Liver (tissue), 9 donors: Measurements from ENCODE around the gene RCOR3. TPM values are rescaled to one million over a fixed set of nuclear protein-coding genes. Genes with fewer than 3 reads are reported as not detected.

Experiments
- DNase-seq: peaks from one replicate; pipeline ENCODE4 v3.0.0-alpha.2; 2017; ENCODE audit warnings: low spot score
- H3K27ac ChIP-seq, 2 donors: one replicate each; pipeline ENCODE4 v1.7.0; 2013; ENCODE audit warnings: inconsistent platforms in 2 of 2, low read length in 2 of 2, control low read depth in 1 of 2, low read depth in 1 of 2, mild to moderate bottlenecking in 1 of 2
- H3K27me3 ChIP-seq, 4 donors: one replicate each; pipeline versions ENCODE4 v1.6.1 to v1.7.0; 2013; ENCODE audit warnings: low read length in 3 of 4, inconsistent platforms in 1 of 4, mild to moderate bottlenecking in 1 of 4, moderate library complexity in 1 of 4; ENCODE audit not compliant: control insufficient read depth in 4 of 4, insufficient read depth in 4 of 4
- H3K36me3 ChIP-seq, 4 donors: one replicate each; pipeline versions ENCODE4 v1.6.1 to v1.7.0; 2013; ENCODE audit warnings: low read length in 3 of 4, mild to moderate bottlenecking in 3 of 4, low read depth in 1 of 4, moderate library complexity in 1 of 4; ENCODE audit not compliant: control insufficient read depth in 4 of 4, insufficient read depth in 3 of 4
- H3K4me1 ChIP-seq, 4 donors: one replicate each; pipeline versions ENCODE4 v1.6.1 to v1.7.0; 2013; ENCODE audit warnings: low read length in 3 of 4, mild to moderate bottlenecking in 3 of 4, moderate library complexity in 1 of 4; ENCODE audit not compliant: control insufficient read depth in 4 of 4, insufficient read depth in 4 of 4
- H3K4me3 ChIP-seq, 3 donors: one replicate each; pipeline versions ENCODE4 v1.6.1 to v1.7.0; 2013; ENCODE audit warnings: low read length in 3 of 3, control low read depth in 1 of 3, low read depth in 1 of 3, mild to moderate bottlenecking in 1 of 3
- H3K9ac ChIP-seq, 2 donors: one replicate each; pipeline ENCODE4 v1.7.0; 2013; ENCODE audit warnings: low read length in 2 of 2, mild to moderate bottlenecking in 2 of 2, moderate library complexity in 2 of 2, control low read depth in 1 of 2, low read depth in 1 of 2
- H3K9me3 ChIP-seq, 4 donors: one replicate each; pipeline versions ENCODE4 v1.6.1 to v1.7.0; 2013; ENCODE audit warnings: low read length in 3 of 4; ENCODE audit not compliant: control insufficient read depth in 4 of 4
- ATF3 ChIP-seq: IDR thresholded peaks from 2 replicates; pipeline ENCODE4 v1.6.1; 2016; ENCODE audit warnings: antibody characterized with exemption
- FOXA1 ChIP-seq: IDR thresholded peaks from 2 replicates; pipeline ENCODE4 v1.6.1; 2016; ENCODE audit warnings: antibody characterized with exemption
- FOXA2 ChIP-seq: IDR thresholded peaks from 2 replicates; pipeline ENCODE4 v1.6.1; 2016; ENCODE audit warnings: antibody characterized with exemption
- GABPA ChIP-seq, 2 donors: IDR thresholded peaks in 1 of 2; conservative IDR thresholded peaks in 1 of 2; 2 replicates each; pipeline ENCODE4 v1.6.1; 2016; ENCODE audit warnings: antibody characterized with exemption in 2 of 2, mild to moderate bottlenecking in 1 of 2, moderate library complexity in 1 of 2
- HNF4A ChIP-seq, 2 donors: conservative IDR thresholded peaks; 2 replicates each; pipeline ENCODE4 v1.6.1; 2016; ENCODE audit warnings: antibody characterized with exemption in 2 of 2, mild to moderate bottlenecking in 2 of 2
- JUND ChIP-seq, 2 donors: IDR thresholded peaks; 2 replicates each; pipeline ENCODE4 v1.6.1; 2016; ENCODE audit warnings: antibody characterized with exemption in 2 of 2
- MAX ChIP-seq: IDR thresholded peaks from 2 replicates; pipeline ENCODE4 v1.6.1; 2016; ENCODE audit warnings: antibody characterized with exemption
- RXRA ChIP-seq, 2 donors: IDR thresholded peaks; 2 replicates each; pipeline ENCODE4 v1.6.1; 2017 to 2018; ENCODE audit warnings: antibody characterized with exemption in 2 of 2, mild to moderate bottlenecking in 1 of 2
- TAF1 ChIP-seq: conservative IDR thresholded peaks from 2 replicates; pipeline ENCODE4 v1.6.1; 2016; ENCODE audit warnings: antibody characterized with exemption, mild to moderate bottlenecking
- YY1 ChIP-seq: IDR thresholded peaks from 2 replicates; pipeline ENCODE4 v1.6.1; 2016; ENCODE audit warnings: antibody characterized with exemption, mild to moderate bottlenecking
- ZBTB33 ChIP-seq: IDR thresholded peaks from 2 replicates; pipeline ENCODE4 v1.6.1; 2016; ENCODE audit warnings: antibody characterized with exemption
- WGBS: extraction: QIAGEN DNeasy Blood & Tissue Kit; methylation state at CpG from one replicate; pipeline ENCODE4 v1.1.7; 2013; 5-methylcytosine and 5-hydroxymethylcytosine counted together
- polyA plus RNA-seq, 2 donors: library from polyadenylated mRNA; stranded (reverse) in 1 of 2; unstranded in 1 of 2; fragments of 200-250 nt in 1 of 2; fragments of >200 nt in 1 of 2; fragmentation: Nextera tagmentation in 1 of 2; extraction: Ambion mirVana in 1 of 2; gene quantifications; one replicate each; pipeline versions ENCODE4 v1.2.1 to v1.2.3, GENCODE V29; 2013 to 2015
- total RNA-seq, 2 donors: library from RNA; depleted of rRNA; stranded (reverse); fragments of >200 nt; gene quantifications; one replicate each; pipeline ENCODE4 v1.2.3, GENCODE V29; 2014
- TF ChIP-seq, protein P1 (sequence below): fragments of 150-350 bp; IDR thresholded peaks from 2 replicates; pipeline ENCODE4 v1.5.1; 2017; ENCODE audit warnings: improper control_type of control experiment, low read depth, low read length; ENCODE audit not compliant: missing input control
- TF ChIP-seq, protein P2 (sequence below): IDR thresholded peaks from 2 replicates; pipeline ENCODE4 v1.6.1; 2016; ENCODE audit warnings: antibody characterized with exemption, mild to moderate bottlenecking
- donor health status: healthy.
- donor health status: healthy.
- donor health status: healthy.
- donor health status: healthy.
- donor health status: healthy.

RCOR3 gene
- total and polyA plus RNA-seq, 4 donors = 7.8 to 20.2 (median 13.4) TPM

- H3K9me3 ChIP-seq = no peaks in the 10 kb centered on the region
- no peaks in the 10 kb centered on the region for H3K36me3 ChIP-seq
- H3K27ac ChIP-seq = no peak overlapping the region
- H3K4me3 ChIP-seq = no peak overlapping the region
- WGBS = 85% methylated on average over 1 of the region's 1 CpG
- no peak overlapping the region for H3K9ac ChIP-seq
- no peak for DNase-seq
- no peaks in the 10 kb centered on the region for H3K4me1 ChIP-seq
- TF ChIP-seq JUND (IDR thresholded peaks at IDR 0.05) = no peak
- no peaks in the 10 kb centered on the region for H3K27me3 ChIP-seq
Measured at GRCh38 chr1:211333906-211334305, 74.7 kb downstream of the RCOR3 start.

GRCh38 chr1:211334986-211335385 lies 75.8 kb downstream of the RCOR3 start:
- Histone ChIP-seq H3K27me3 (no peaks in the 10 kb centered on the region), H3K9ac (no peak overlapping the region), H3K9me3 (no peaks in the 10 kb centered on the region), H3K27ac (no peak overlapping the region), H3K36me3 (no peaks in the 10 kb centered on the region), H3K4me3 (no peak overlapping the region), H3K4me1 (no peaks in the 10 kb centered on the region)
- DNase-seq = no peak
- WGBS = 83% methylated on average over 4 of the region's 4 CpGs
- TF ChIP-seq FOXA2 = no peak
- no peak for TF ChIP-seq ATF3
- no peak for TF ChIP-seq TAF1
- no peak for TF ChIP-seq RXRA (IDR thresholded peaks at IDR 0.05)
- TF ChIP-seq HNF4A (conservative IDR thresholded peaks at IDR 0.05) = no peak
- TF ChIP-seq, protein P1, sequence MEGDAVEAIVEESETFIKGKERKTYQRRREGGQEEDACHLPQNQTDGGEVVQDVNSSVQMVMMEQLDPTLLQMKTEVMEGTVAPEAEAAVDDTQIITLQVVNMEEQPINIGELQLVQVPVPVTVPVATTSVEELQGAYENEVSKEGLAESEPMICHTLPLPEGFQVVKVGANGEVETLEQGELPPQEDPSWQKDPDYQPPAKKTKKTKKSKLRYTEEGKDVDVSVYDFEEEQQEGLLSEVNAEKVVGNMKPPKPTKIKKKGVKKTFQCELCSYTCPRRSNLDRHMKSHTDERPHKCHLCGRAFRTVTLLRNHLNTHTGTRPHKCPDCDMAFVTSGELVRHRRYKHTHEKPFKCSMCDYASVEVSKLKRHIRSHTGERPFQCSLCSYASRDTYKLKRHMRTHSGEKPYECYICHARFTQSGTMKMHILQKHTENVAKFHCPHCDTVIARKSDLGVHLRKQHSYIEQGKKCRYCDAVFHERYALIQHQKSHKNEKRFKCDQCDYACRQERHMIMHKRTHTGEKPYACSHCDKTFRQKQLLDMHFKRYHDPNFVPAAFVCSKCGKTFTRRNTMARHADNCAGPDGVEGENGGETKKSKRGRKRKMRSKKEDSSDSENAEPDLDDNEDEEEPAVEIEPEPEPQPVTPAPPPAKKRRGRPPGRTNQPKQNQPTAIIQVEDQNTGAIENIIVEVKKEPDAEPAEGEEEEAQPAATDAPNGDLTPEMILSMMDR = no peak
- TF ChIP-seq, protein P2, sequence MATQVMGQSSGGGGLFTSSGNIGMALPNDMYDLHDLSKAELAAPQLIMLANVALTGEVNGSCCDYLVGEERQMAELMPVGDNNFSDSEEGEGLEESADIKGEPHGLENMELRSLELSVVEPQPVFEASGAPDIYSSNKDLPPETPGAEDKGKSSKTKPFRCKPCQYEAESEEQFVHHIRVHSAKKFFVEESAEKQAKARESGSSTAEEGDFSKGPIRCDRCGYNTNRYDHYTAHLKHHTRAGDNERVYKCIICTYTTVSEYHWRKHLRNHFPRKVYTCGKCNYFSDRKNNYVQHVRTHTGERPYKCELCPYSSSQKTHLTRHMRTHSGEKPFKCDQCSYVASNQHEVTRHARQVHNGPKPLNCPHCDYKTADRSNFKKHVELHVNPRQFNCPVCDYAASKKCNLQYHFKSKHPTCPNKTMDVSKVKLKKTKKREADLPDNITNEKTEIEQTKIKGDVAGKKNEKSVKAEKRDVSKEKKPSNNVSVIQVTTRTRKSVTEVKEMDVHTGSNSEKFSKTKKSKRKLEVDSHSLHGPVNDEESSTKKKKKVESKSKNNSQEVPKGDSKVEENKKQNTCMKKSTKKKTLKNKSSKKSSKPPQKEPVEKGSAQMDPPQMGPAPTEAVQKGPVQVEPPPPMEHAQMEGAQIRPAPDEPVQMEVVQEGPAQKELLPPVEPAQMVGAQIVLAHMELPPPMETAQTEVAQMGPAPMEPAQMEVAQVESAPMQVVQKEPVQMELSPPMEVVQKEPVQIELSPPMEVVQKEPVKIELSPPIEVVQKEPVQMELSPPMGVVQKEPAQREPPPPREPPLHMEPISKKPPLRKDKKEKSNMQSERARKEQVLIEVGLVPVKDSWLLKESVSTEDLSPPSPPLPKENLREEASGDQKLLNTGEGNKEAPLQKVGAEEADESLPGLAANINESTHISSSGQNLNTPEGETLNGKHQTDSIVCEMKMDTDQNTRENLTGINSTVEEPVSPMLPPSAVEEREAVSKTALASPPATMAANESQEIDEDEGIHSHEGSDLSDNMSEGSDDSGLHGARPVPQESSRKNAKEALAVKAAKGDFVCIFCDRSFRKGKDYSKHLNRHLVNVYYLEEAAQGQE = no peak
- TF ChIP-seq FOXA1 = no peak
- TF ChIP-seq YY1 = no peak
- no peak for TF ChIP-seq MAX
- no peak for TF ChIP-seq GABPA (IDR thresholded peaks at IDR 0.05 in 1 of 2, conservative IDR thresholded peaks at IDR 0.05 in 1 of 2)
- TF ChIP-seq ZBTB33 = no peak
